ENCODE data around the gene CDH2.

CDH2 gene

GRCh38 chr18:28040716-28041115, 136.2 kb downstream of the CDH2 start:
- no peak for DNase-seq (ENCODE audit: low read depth)
- TF ChIP-seq, protein P1, sequence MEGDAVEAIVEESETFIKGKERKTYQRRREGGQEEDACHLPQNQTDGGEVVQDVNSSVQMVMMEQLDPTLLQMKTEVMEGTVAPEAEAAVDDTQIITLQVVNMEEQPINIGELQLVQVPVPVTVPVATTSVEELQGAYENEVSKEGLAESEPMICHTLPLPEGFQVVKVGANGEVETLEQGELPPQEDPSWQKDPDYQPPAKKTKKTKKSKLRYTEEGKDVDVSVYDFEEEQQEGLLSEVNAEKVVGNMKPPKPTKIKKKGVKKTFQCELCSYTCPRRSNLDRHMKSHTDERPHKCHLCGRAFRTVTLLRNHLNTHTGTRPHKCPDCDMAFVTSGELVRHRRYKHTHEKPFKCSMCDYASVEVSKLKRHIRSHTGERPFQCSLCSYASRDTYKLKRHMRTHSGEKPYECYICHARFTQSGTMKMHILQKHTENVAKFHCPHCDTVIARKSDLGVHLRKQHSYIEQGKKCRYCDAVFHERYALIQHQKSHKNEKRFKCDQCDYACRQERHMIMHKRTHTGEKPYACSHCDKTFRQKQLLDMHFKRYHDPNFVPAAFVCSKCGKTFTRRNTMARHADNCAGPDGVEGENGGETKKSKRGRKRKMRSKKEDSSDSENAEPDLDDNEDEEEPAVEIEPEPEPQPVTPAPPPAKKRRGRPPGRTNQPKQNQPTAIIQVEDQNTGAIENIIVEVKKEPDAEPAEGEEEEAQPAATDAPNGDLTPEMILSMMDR (IDR thresholded peaks at IDR 0.05; ENCODE audit: control insufficient read depth, extremely low read depth, insufficient read depth) = no peak
- no peak overlapping the region for H3K4me3 ChIP-seq (ENCODE audit: low read depth, low read length)

DNA sequence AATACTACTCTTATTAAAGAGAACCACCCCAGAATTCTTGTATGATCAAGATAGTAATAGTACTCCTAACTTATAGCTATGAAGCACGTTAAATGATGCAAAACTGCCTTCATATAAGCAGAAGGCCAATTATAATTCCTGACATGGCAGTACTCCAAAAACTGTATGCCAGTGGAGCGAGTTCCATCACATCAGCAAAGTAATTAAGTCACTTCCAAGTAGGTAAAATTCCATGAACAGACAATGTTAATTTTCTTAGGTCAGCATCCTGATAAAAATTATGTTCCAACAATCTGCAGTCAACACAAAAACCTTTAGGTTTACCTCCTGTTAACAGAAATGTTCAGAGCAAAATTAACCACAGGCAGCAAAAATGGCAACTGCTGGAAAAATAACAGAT, 136.7 kb downstream of the CDH2 start:
- TF ChIP-seq, protein P1 (IDR thresholded peaks at IDR 0.05; ENCODE audit: control insufficient read depth, extremely low read depth, insufficient read depth) = no peak
- DNase-seq (ENCODE audit: low read depth) = no peak
- no peak overlapping the region for H3K4me3 ChIP-seq (ENCODE audit: low read depth, low read length)

DNA sequence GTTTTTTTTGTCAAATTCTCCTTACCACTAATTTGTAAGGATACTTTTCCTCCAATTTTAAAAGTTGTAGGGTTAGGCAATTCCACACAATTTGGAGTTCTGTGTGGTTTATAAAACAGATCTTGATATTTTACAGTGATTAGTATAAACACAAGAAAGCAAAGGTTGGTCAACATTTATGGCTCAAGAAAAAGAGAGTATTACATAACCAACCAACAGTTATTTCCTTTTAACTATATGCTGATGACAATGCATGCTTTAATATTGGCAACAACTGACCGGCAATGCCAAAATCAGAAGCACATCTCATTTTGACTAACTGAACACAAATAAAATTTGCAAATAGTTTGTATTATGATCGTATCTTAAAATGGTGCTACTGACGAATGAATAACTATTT, 137.2 kb downstream of the CDH2 start:
- DNase-seq (ENCODE audit: low read depth) = no peak
- TF ChIP-seq, protein P1 (IDR thresholded peaks at IDR 0.05; ENCODE audit: control insufficient read depth, extremely low read depth, insufficient read depth) = no peak
- H3K4me3 ChIP-seq (ENCODE audit: low read depth, low read length) = no peak overlapping the region

DNA sequence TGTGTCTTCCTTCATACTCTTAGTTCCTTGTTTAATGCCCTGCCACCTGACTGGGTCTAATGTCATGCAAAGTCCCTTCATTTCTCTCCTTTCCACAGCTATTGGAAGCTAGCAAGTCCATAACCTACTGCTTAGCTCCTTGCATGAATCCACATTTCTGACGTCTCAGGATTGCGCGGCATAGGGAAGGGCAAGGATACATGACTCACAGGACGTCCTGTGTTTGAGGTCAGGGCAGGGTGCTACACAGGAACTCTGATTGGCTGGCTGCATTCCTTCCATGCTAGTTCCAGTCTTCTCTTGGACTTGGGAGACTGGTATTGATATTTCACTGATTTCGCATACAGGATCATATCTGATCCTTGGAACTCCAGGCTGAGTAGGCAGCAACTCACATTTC, 137.9 kb downstream of the CDH2 start:
- no peak overlapping the region for H3K4me3 ChIP-seq (ENCODE audit: low read depth, low read length)
- DNase-seq (ENCODE audit: low read depth) = no peak

GRCh38 chr18:28036488-28036887, 140.4 kb downstream of the CDH2 start:
- H3K4me3 ChIP-seq (ENCODE audit: low read depth, low read length) = no peak overlapping the region
- TF ChIP-seq, protein P1 (IDR thresholded peaks at IDR 0.05; ENCODE audit: control insufficient read depth, extremely low read depth, insufficient read depth) = no peak
- no peak for DNase-seq (ENCODE audit: low read depth)

More for the DNA sequence above, 137.9 kb downstream of the CDH2 start:
- TF ChIP-seq, protein P1 (IDR thresholded peaks at IDR 0.05; ENCODE audit: control insufficient read depth, extremely low read depth, insufficient read depth) = no peak

DNA sequence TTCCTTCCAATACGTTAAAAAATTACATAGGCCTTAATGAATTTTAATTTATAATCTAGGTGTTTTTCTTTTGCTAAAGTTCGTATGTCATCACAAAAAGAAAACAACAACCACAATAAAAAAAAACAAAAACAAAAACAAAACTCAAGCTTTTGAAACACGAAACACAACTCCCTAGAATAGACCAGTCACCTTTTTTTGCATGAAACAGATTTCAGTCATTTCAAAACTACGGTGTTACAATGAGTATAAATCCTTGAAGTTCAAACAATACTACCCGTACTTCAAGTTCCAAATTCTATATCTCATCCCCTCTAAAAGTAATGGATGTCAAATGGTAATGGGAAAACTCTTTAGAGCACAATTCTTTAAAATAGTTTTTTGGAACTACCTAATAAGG, 142.4 kb downstream of the CDH2 start:
- TF ChIP-seq, protein P1 (IDR thresholded peaks at IDR 0.05; ENCODE audit: control insufficient read depth, extremely low read depth, insufficient read depth) = no peak
- H3K4me3 ChIP-seq (ENCODE audit: low read depth, low read length) = no peak overlapping the region
- DNase-seq (ENCODE audit: low read depth) = no peak

DNA sequence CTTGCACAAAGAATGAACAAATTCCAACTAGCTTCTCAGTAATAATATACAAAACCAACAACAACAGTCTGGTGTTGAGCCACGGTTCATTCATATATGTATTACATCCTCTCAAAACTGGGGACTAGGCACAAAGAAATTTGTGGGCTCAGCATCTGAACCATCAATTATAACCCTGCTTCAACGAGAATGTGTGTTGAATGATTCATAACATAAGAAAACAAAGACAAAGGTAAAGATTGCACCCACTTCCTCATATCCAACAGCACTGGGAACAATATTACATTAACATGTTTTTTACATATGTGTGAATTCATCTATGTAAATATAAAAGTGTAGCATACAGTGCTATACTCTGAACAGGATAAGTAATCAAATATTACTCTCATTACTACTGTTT, 144.8 kb downstream of the CDH2 start:
- no peak overlapping the region for H3K4me3 ChIP-seq (ENCODE audit: low read depth, low read length)
- no peak for DNase-seq (ENCODE audit: low read depth)
- TF ChIP-seq, protein P1 (IDR thresholded peaks at IDR 0.05; ENCODE audit: control insufficient read depth, extremely low read depth, insufficient read depth) = no peak
